H54 (cell line): Measurements from ENCODE around the gene DVL2.
A peak's percentile ranks its signal among the peaks of the same experiment; 100 is the strongest.

ENCODE experiments used
- DNase-seq: peaks from one replicate; pipeline ENCODE4 v3.0.0; 2011; ENCODE audit warnings: low spot score, mixed read lengths; ENCODE audit not compliant: insufficient read length
- FAIRE-seq: peaks from 3 replicates; lab custom pipeline; 2011; peaks lifted over from hg19 to GRCh38; lab: Jason Lieb, UNC
- POLR2A ChIP-seq: IDR thresholded peaks from 2 replicates; pipeline ENCODE4 v1.6.1; 2011; ENCODE audit warnings: low read depth, mild to moderate bottlenecking, low read length

The DVL2 gene

DNA sequence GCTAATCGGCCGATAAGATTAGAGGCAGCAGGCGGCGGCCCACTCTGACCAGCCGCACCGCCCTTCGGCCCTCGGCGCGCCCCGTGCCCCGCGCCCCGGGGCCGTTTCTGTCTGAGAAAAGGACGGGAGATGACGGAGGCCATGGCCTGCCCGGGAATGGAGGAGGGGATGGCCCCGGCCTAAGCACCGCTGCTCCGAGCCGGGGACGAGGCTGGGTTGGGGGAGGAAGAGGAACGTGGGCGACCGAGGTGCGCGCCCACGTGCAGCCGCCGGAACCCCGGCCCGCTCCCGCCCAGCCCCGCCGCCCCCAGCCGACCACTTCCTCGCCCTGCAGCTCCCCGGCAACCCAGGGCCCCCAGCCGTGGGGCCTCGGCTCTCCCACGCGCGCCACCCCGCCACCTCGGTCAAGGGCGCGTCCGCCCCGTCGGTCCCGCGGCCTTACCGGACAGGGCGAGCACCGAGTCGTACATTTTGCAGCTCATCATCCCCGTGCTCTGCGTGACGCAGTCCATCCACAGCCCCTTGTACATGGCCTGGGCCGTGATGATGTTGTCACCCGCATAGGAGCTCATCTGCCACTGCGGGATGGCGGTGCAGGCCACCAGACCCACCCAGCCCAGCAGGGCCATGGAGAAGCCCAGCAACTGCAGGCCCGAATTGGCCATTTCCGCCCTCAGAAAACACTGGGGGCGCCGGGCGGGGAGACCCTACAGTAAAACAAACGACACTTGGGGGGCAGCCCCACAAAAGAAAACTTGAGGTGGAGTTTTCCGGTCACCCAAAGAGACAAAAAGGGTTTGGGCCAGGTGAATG, 27.3 kb upstream of the DVL2 start:
- FAIRE-seq (no peak), DNase-seq (no peak)
- no peak for TF ChIP-seq POLR2A

- TF ChIP-seq POLR2A, result no peak
- DNase-seq (no peak), FAIRE-seq (no peak)
Measured at GRCh38 chr17:7260651-7261378, 26.5 kb upstream of the DVL2 start.

- TF ChIP-seq POLR2A, result no peak
- DNase-seq (no peak), FAIRE-seq (no peak)
Measured at GRCh38 chr17:7260151-7260550, 25.8 kb upstream of the DVL2 start.

DNA sequence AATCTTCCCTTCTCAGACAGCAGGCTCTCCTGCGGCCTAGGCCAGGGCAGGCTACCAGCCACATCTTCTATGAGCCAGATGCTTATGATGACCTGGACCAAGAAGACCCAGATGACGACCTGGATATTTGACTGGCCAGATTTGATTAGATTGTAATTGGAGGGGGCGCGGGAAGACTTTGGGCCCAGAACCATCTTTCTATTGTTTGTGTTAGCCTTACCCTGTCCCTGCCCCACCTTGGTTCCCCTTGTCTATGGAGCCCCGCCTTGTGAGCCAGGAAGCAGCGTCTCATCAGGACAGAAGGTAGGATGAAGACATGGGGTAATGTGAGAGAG, 25.2 kb upstream of the DVL2 start:
- FAIRE-seq (no peak), DNase-seq (no peak)
- no peak for TF ChIP-seq POLR2A

DNA sequence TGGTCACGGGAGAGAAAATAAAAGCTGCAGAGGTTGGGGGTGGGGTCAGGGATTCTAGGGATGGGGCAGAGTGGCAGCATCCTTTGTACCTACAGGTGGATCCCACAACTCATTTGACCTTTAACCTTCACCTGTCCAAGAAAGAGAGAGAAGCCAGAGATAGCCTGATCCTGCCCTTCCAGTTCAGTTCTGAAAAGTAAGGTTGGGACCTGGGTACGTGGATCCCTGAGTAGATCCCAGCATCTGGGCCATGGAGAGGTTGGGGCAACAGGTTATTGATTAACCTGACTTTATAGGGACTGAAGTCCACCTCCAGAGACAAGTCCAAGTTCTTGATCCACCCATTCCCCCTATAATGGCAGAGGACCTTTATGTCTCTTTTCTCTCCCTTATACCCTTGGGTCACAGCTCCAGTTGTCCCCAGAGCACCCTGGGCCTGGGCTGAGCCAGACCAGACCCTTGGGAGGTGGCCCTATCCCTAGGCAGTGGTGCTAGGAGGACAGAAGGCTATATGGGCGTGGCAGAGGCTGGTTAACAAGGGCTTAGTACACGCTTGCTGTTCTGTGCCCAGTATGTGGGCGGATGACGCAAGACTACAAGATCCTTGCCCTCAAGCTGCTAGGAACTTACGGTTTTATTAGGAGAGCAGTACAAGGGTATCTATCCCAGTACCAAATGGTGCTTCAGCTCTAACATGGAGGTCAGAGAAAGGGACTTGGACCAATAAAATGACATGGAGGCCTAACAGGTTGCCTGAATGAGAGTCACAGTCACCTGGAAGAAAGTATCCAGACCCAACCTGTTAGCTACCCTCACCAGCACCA, 24.6 kb upstream of the DVL2 start:
- DNase-seq (no peak), FAIRE-seq (no peak)
- no peak for TF ChIP-seq POLR2A

- no peak for DNase-seq
- TF ChIP-seq POLR2A, result no peak
- no peak for FAIRE-seq
Measured at GRCh38 chr17:7256766-7257456, 22.6 kb upstream of the DVL2 start.

GRCh38 chr17:7254511-7254910, 20.2 kb upstream of the DVL2 start:
- FAIRE-seq (no peak), DNase-seq (no peak)
- no peak for TF ChIP-seq POLR2A

- TF ChIP-seq POLR2A, result no peak
- DNase-seq (no peak), FAIRE-seq (no peak)
Measured at GRCh38 chr17:7253082-7253481, 18.8 kb upstream of the DVL2 start.

GRCh38 chr17:7252176-7253043, 18.1 kb upstream of the DVL2 start, which contains the start of gene ELP5:
Gene ELP5 (plus strand): TSS chr17:7252215. CDS start chr17:7252551, 336 bp downstream.
- FAIRE-seq (no peak), DNase-seq (peak; percentile 90)
- peak; percentile 68 for TF ChIP-seq POLR2A

- peak; percentile 46; the same call in 1 of the 2 replicates for TF ChIP-seq POLR2A
- DNase-seq, result peak; percentile 94
- peak; percentile 84 for FAIRE-seq
Measured at GRCh38 chr17:7251661-7252175, 17.4 kb upstream of the DVL2 start, which contains the start of gene CTDNEP1. Gene CTDNEP1 (minus strand): TSS chr17:7251734. CDS start chr17:7251296, 438 bp downstream.

DNA sequence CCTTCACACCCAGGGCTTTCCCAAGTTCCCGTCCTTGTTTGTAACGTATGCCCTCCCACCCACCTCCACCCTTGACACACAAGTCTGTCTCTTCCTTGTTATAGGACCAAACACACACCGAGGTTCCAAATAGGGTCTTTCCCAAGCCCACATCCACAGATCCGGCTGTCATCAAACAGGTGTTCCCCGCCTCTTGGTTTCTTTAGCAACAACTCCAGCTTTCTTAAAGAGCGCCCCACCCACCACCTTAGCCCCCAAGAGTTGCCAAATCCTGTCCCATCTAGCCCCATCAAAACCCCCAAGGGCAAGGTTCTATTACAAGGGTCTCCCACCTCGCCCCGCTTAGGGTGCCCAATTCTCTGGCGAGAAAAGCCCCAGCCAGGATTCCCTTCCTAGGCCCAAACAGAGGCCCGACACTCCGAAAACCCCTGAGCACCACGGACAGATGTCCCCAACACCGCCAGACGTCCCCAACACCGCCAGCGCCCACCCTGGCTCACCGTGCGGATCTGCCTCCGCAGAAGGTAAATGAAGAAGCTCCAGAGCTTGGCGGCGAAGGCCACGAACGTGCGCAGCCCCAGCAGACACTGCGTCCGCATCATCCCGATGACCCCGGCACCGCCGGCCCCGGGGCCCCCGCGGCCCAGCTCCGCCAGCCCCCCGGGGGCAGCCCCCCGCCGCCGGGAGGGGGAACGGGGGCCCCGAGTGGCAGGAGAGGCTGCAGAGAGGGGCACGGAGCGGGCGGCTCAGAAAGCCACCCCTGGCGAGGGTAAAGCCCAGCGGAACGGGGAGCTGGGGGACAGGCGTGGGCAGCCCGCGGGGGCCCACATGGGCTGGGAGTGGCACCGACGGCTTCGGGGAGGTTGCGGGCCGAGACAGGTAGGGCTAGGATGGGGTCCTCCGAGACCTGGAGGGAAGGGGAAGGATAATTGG, 16.6 kb upstream of the DVL2 start:
- no peak for DNase-seq
- FAIRE-seq, result no peak
- no peak for TF ChIP-seq POLR2A

DNA sequence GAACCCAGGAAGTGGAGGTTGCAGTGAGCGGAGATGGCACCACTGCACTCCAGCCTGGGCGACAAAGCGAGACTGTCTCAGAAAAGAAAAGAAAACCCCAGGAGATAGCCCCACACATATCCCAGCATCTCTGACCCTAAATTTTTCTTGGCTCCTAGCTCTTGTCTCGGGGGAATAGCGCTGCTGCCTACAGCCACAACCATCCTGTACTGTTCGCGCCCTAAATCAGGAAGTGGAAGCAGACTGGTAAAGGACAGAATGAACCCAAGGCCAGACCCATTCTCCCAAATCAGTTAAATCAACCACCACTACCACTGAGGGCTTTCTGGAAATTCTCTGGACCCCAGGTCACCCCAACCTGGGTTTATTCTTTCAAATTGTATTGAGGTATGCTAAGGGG, 15.5 kb upstream of the DVL2 start:
- DNase-seq (no peak), FAIRE-seq (no peak)
- no peak for TF ChIP-seq POLR2A
